ENCODE data around the gene CCDC8.
"Not testable (repeated sequence)": the region's sequence is repeated elsewhere in the genome, so short reads cannot be mapped to it uniquely, and the experiment has no call there.

Gene CCDC8, protein sequence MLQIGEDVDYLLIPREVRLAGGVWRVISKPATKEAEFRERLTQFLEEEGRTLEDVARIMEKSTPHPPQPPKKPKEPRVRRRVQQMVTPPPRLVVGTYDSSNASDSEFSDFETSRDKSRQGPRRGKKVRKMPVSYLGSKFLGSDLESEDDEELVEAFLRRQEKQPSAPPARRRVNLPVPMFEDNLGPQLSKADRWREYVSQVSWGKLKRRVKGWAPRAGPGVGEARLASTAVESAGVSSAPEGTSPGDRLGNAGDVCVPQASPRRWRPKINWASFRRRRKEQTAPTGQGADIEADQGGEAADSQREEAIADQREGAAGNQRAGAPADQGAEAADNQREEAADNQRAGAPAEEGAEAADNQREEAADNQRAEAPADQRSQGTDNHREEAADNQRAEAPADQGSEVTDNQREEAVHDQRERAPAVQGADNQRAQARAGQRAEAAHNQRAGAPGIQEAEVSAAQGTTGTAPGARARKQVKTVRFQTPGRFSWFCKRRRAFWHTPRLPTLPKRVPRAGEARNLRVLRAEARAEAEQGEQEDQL

DNA sequence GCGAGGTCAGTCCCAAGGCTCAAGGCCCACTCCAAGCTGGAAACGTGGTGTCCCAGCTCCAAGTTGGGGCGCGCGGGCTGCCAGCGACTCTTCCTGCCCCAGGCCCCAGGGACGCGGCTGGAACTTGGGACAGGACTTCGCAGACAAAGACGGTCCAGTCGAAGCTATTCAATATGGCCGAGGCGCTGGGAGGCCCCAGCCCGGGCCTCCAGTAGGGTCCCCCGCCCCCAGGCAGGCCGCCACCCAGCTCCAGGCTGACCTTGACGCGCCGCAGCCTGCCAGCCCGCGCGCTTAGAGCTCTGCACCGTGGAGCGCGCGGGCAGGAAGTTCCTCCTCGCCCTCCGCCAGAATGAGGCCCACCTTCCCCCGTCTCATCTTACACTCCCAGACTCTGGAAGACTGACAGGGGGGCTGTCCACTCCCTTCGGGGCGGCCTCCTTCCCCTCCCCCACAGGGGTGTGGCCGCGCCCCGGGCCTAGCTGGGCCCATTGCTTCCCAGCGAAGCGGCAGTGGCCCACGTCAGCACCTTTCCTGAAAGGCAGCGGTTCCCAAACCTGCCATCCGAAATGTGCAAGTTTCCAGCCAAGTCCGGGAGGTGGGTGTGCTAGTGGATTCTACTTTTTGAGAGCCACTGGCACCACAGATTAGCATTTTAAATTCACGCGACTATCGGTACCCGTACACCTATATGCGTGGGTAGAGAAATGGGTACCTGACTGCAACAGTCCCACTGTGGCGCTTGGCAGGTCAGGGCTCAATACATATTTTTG, at the start of gene CCDC8:
Gene CCDC8 (minus strand): TSS at position 303 of the 770 bp plus-strand sequence. CDS start 754 bp downstream, outside the sequence.
- in situ Hi-C loops (cut with HindIII; ENCODE audit: low sequenced_read_pairs), result no loop called here

DNA sequence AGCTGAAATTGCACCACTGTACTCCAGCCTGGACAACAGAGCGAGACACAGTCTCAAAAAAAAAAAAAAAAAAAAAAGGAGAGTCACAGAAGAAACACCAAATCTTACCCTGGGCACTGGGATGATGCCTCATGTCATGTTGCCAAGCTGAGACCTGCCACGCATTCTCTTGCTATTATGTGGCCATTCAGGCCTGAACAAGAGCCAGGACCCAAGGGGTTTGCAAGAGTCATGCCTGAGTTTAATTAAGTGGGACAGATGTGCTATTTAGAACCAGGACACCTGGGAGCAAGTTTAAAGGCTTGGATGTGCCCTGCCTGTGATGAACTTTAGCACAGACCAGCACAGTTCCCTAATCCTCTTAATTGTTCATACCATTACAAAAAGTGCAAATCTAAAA, 48.2 kb upstream of the CCDC8 start:
- in situ Hi-C loops (cut with HindIII; ENCODE audit: low sequenced_read_pairs), result no loop called here

DNA sequence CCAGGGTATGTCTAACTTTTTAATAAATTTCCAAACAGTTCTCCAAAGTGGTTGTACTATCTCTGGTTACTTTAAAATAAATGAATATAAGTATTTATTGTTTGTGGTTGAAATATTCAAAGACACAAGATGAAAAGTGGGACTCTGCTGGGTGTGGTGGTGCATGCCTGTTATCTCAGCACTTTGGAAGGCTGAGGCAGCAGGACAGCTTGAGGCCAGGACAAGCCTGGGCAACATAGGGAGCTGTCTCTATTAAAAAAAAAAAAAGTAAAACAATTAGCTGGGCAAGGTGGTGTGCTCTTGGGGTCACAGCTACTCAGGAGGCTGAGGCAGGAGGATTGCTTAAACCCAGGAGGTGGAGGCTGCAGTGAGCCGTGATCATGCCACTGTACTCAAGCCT, 47.6 kb upstream of the CCDC8 start:
- in situ Hi-C loops (cut with HindIII; ENCODE audit: low sequenced_read_pairs), result no loop called here

DNA sequence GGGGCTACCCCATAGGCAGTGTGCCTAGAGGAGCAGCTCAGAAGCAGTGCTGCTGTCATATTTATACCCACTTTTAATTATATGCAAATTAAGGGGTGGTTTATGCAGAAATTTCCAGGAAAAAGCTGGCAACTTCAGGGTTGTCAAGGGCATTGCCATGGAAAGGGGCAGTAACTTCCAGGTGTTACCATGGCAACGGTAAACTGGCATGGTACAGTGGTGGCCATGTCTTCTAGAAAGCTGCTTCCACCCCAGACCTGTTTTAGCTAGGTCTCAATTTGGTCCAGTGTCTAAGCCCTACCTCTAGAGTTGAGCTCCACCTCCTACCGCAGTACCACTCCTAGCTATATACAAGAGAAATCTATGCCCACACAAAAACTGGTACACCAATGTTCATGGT, 46.7 kb upstream of the CCDC8 start:
- in situ Hi-C loops (cut with HindIII; ENCODE audit: low sequenced_read_pairs), result no loop called here

- in situ Hi-C loops (cut with HindIII; ENCODE audit: low sequenced_read_pairs), result no loop called here
Measured at GRCh38 chr19:46456930-46457329, 43.6 kb upstream of the CCDC8 start.

DNA sequence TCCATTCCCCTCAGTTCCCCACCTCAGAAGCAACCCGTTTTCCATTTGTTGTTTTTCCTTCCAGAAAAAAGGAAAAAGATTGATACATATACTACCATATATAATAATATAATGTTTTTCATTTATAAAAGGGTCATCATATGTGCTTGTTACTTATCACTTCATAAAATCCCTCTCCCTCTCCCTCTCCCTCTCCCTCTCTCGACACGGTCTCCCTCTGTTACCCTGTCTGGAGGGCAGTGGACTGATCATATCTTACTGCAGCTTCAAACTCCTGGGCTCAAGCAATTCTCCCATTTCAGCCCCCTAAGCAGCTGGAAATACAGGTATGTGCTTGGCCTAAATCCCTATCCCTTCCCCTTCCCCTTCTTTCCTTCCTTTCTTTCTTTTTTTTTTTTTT, 40.9 kb upstream of the CCDC8 start:
- in situ Hi-C loops (cut with HindIII; ENCODE audit: low sequenced_read_pairs), result no loop called here

DNA sequence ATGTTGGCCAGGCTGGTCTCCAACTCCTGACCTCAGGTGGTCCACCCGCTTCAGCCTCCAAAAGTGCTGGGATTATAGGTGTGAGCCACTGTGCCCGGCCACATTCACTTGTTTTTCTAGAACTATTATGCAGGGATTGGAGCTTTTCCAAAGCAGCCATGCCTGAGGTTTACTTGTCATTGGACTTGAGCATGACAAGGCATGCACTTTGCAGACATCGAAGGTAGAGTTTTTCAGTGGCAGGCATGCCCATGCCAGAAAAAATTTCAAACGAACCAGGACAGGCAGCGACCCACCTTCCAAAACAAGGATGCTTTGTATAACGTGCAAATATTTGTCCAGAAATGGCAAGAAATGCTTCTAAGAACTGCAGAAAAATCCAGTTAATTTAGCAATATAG, 40.3 kb upstream of the CCDC8 start:
- in situ Hi-C loops (cut with HindIII; ENCODE audit: low sequenced_read_pairs), result no loop called here

- in situ Hi-C loops (cut with HindIII; ENCODE audit: low sequenced_read_pairs), result no loop called here
Measured at GRCh38 chr19:46452186-46452585, 38.8 kb upstream of the CCDC8 start.

DNA sequence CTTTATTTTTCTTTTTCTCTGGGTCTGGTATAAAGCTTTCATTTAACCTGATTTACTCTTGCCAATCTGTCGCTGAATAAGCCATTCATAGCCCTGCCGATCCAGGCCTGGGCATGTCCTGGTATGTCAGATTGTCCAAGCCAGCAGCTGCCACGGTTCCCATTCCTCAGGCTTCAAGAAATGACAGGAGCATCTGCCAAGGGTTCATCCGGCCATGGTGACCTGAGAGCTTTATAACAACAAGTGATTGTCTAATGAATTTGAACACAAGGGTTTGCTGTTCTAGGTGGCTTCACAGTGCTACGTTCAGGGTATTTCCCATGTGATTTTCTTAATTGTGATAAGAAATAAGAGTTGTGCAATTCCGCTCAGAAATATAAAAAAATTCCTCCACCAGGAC, 38.0 kb upstream of the CCDC8 start:
- in situ Hi-C loops (cut with HindIII; ENCODE audit: low sequenced_read_pairs), result no loop called here

GRCh38 chr19:46450737-46451136, 37.4 kb upstream of the CCDC8 start:
- in situ Hi-C loops (cut with HindIII; ENCODE audit: low sequenced_read_pairs), result no loop called here

- in situ Hi-C loops (cut with HindIII; ENCODE audit: low sequenced_read_pairs), result no loop called here
Measured at GRCh38 chr19:46449228-46449627, 35.9 kb upstream of the CCDC8 start.

DNA sequence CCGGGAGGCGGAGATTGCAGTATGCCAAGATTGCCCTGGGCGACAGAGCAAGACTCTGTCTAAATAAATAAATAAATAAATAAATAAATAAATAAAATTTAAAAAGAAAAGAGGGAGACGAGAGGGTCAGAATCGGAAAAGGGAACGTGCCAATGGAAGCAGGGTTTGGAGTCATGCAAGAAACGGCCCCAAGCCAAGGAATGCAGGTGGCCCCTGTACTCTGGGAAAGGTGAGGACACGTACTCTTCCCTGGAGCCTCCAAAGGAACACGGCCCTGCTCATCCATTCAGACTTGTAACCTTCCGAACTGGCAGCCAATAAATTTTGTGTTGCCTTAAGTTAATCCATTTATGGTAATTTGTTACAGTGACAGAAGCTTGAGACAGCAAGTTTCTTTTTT, 35.2 kb upstream of the CCDC8 start:
- in situ Hi-C loops (cut with HindIII; ENCODE audit: low sequenced_read_pairs), result no loop called here

DNA sequence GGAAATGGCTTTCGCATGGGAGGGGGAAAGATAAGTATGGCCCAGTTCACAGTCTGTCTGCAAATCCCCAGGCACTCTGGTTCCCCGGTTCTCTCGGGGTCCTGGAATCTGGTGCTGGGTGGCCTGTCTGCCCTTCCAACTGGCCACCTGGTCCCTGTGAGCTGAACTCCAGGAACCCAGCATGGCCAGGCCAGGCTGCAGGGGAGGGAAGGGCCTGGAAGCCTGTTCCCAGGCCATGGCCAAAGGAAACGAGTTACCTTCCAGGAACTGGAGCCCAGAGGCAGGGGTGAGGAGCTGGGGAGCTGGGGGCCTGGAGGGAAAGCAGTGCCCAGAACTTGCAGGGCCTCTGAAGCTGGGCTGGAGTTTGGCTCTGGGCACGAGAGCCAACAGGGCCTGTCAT, 34.5 kb upstream of the CCDC8 start:
- in situ Hi-C loops (cut with HindIII; ENCODE audit: low sequenced_read_pairs), result no loop called here

GRCh38 chr19:46447006-46447405, 33.6 kb upstream of the CCDC8 start:
- in situ Hi-C loops (cut with HindIII; ENCODE audit: low sequenced_read_pairs), result no loop called here

- in situ Hi-C loops (cut with HindIII; ENCODE audit: low sequenced_read_pairs), result no loop called here
Measured at GRCh38 chr19:46446021-46446420, 32.7 kb upstream of the CCDC8 start.

DNA sequence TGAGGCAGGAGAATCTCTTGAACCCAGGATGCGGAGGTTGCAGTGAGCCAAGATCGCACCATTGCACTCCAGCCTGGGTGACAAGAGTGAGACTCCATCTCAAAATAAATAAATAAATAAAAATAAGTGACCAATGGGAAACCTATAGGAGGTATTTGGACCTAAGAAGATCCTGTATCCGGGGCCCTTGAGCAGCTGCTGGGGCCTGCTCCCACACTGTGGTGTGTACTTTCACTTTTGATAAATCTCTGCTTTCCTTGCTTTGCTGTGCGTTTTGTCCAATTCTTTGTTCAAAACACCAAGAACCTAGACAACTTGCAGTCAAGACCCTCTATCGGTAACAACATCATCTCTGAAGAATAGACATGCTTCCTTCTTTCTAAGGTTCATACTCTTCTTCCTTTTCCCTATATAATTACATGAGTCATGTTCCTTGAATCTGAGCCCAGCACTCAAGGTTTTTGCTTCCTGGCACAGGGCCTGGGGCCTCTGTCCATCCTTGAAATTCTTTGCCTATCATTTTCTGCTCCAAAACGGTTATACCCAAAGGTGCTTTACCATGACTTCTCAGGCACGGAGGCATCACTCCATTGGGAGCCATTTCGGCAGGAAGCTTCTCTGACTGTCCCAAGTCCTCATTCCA, 29.6 kb upstream of the CCDC8 start:
- in situ Hi-C loops (cut with HindIII; ENCODE audit: low sequenced_read_pairs), result no loop called here

GRCh38 chr19:46441866-46442265, 28.5 kb upstream of the CCDC8 start:
- in situ Hi-C loops (cut with HindIII; ENCODE audit: low sequenced_read_pairs), result no loop called here

- in situ Hi-C loops (cut with HindIII; ENCODE audit: low sequenced_read_pairs), result not testable (repeated sequence)
Measured at GRCh38 chr19:46435689-46436088, 22.3 kb upstream of the CCDC8 start.

GRCh38 chr19:46435009-46435408, 21.6 kb upstream of the CCDC8 start:
- in situ Hi-C loops (cut with HindIII; ENCODE audit: low sequenced_read_pairs), result no loop called here

- in situ Hi-C loops (cut with HindIII; ENCODE audit: low sequenced_read_pairs), result not testable (repeated sequence)
Measured at GRCh38 chr19:46433470-46433869, 20.1 kb upstream of the CCDC8 start.

GRCh38 chr19:46431824-46432223, 18.5 kb upstream of the CCDC8 start:
- in situ Hi-C loops (cut with HindIII; ENCODE audit: low sequenced_read_pairs), result no loop called here

Data from DLD1 (cell line).